D721Med (cell line): ENCODE measurements around the gene SPRR3.

Experiments used
- DNase-seq: peaks from one replicate; pipeline ENCODE4 v3.0.0; 2011; ENCODE audit warnings: low spot score; ENCODE audit not compliant: insufficient read length
- FAIRE-seq: peaks from 2 replicates; lab custom pipeline; 2011; peaks lifted over from hg19 to GRCh38; lab: Jason Lieb, UNC
- TF ChIP-seq, protein P1 (sequence below): IDR thresholded peaks from 2 replicates; pipeline ENCODE4 v1.5.1; 2012; ENCODE audit warnings: mild to moderate bottlenecking, control low read depth; ENCODE audit not compliant: insufficient read depth; ENCODE audit errors: missing control alignments

Gene SPRR3

DNA sequence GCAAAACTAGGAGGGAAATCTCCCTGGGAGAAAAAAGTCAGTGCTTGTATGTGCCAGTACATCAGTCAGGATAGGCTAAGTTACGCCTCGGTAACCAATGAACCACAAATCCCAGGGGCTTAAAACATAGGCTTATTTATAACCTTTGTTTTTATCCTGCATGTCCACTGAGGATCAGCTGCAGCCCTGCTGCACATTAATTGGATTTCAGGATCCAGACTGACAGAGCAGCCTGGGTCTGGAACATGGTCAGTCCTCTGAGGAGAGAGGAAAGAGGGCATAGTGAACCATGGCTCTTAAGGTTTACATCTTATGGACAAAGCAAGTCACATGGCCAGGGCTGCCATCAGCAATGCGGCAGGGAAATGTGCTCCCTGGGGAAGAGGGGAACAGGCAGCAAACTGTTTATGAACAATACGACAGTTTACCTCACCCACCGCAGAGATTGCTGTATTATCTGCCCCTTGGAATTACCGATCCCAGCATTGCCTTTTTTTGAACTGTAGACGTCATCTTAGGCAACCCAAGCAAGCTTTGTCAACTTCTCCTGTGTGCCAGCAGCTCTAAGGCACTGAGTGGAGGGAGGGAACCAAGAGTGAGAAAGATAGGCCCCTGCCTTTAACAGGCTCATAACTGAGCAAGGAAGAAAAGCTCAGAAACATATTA, 40.2 kb upstream of the SPRR3 start:
- FAIRE-seq (no peak), DNase-seq (no peak)
- TF ChIP-seq, protein P1, sequence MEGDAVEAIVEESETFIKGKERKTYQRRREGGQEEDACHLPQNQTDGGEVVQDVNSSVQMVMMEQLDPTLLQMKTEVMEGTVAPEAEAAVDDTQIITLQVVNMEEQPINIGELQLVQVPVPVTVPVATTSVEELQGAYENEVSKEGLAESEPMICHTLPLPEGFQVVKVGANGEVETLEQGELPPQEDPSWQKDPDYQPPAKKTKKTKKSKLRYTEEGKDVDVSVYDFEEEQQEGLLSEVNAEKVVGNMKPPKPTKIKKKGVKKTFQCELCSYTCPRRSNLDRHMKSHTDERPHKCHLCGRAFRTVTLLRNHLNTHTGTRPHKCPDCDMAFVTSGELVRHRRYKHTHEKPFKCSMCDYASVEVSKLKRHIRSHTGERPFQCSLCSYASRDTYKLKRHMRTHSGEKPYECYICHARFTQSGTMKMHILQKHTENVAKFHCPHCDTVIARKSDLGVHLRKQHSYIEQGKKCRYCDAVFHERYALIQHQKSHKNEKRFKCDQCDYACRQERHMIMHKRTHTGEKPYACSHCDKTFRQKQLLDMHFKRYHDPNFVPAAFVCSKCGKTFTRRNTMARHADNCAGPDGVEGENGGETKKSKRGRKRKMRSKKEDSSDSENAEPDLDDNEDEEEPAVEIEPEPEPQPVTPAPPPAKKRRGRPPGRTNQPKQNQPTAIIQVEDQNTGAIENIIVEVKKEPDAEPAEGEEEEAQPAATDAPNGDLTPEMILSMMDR, result no peak

GRCh38 chr1:152962876-152963415, 38.6 kb upstream of the SPRR3 start:
- FAIRE-seq, result no peak
- TF ChIP-seq, protein P1, result no peak
- DNase-seq, result no peak

- FAIRE-seq (no peak), DNase-seq (no peak)
- TF ChIP-seq, protein P1, result no peak
Observed at GRCh38 chr1:152964536-152964935, 37.0 kb upstream of the SPRR3 start.

DNA sequence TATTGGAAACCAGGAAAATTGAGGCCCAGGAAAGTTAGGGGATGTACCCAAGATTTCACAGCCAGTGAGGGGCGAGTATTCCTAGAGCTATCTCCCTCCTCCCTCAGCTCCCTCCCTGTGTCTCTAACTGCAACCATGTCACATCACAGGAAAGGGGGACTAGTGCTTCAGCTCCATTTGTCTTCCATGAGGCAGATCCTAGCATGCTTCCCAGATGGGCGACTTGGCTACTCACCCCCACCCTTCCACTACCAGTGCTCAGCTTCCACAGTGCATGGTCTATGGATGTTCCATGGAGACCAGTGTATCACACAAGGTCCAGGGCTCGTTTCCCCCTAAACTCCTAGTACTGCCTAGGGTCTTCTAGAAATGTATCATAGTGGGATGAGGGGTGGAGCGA, 35.7 kb upstream of the SPRR3 start:
- TF ChIP-seq, protein P1, result no peak
- DNase-seq (no peak), FAIRE-seq (no peak)

- DNase-seq (no peak), FAIRE-seq (no peak)
- TF ChIP-seq, protein P1, result no peak
Observed at GRCh38 chr1:152967201-152967600, 34.3 kb upstream of the SPRR3 start.

DNA sequence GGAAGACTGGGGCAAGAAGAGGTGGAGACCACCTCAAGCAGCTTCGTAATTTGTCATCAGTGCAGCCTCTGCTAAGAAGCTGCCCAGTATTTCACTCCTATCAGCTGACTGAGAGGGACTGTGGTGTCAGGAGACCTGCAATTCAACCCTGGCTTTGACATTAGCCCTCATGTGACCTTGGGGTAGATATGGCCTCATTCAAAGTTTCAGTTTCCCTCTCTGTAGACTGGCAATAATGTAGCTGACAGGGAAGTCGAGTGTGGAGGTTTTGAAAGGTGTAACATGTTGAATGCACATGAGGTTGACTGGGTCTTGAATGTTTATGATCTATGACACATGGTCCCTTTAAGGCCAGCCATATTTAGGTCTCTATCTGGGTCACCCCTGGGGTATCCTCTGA, 33.3 kb upstream of the SPRR3 start:
- FAIRE-seq, result no peak
- no peak for DNase-seq
- TF ChIP-seq, protein P1, result no peak

DNA sequence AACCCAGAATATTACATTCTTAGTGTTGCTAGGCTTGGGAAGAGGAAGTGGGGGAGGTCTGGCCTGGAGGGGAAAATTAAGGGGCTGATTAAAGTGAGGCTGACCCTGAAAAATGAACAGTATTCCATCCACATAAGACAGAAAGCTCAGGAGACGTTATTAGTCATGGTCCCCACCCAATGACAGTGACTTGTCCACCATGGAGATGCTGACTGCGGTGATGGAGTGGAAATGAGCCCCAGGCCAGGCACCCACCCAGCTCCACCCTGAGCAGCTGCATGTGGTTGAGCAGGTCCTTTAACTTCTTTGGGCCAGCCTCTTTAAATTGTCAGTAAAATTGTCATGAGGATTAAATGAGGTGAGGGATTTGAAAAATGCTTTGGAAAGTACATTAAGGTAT, 32.5 kb upstream of the SPRR3 start:
- TF ChIP-seq, protein P1, result no peak
- DNase-seq (no peak), FAIRE-seq (no peak)
